Measurements from ENCODE around the gene PDGFC.

The PDGFC gene

DNA sequence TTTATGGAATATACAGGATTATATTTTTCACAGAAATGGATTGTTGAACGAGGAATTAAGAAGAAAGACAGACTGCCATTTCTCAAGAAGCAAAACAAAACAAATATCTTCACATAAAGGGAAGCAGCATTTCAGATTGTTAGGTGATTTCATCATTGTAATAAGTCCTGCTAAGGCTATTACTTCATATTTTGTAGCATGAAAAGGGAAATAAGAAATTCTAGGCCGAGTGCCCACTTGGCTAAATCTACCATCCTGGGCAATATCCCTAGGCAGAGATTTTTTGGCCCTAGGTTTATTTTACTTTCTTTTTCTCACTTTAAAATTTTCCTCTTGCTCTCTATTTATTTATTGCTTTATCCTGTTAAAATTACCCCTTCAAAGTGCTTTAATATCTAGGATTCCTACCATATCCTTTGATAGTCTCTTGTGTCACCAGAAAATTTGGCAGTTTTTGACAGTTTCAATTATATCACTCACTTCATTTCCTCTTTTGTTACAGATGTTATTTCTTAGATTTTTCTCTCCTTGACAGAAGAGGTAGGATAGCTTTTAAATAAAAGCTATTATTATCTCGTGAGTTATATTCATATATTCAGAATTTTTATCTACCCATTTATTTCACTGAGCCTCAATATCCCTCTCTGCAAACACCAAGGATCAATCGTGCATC is 142.3 kb downstream of the PDGFC start:
- no peak for DNase-seq (ENCODE audit: low spot score)

DNA sequence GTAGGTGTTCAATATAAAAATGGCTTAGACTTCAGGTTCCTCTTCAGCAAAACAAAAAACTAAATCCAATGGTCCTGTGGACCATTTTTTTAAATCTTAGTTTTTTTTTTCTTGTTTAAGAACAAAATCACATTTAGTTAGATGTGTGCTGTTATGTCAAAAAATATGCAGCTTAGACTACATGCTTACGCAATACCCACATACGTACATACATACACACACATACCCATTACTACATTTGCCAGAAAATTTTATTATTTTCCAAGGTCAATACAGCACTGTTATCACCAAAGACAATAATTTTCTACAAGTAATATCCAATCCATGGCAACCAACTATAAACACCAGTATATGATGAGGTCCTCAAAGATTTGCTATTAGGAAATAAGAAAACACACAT is 144.1 kb downstream of the PDGFC start:
- no peak for DNase-seq (ENCODE audit: low spot score)

DNA sequence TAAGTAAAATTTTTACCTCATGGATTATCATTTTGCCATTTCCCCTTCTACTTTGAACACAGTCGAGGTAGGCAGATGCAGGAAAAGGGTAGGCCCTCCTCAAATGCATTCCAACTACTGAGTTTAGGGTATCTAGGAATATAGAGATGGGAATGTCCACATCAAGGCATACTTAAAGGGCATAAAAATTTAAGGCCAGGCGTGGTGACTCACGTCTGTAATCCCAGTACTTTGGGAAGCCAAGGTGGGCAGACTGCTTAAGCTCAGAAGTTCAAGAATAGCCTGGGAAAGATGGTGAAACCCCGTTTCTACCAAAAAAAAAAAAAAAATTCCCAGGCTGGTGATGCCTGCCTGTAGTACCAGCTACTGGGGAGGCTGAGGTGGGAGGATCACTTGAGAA is 146.5 kb downstream of the PDGFC start:
- DNase-seq (ENCODE audit: low spot score), result no peak

DNA sequence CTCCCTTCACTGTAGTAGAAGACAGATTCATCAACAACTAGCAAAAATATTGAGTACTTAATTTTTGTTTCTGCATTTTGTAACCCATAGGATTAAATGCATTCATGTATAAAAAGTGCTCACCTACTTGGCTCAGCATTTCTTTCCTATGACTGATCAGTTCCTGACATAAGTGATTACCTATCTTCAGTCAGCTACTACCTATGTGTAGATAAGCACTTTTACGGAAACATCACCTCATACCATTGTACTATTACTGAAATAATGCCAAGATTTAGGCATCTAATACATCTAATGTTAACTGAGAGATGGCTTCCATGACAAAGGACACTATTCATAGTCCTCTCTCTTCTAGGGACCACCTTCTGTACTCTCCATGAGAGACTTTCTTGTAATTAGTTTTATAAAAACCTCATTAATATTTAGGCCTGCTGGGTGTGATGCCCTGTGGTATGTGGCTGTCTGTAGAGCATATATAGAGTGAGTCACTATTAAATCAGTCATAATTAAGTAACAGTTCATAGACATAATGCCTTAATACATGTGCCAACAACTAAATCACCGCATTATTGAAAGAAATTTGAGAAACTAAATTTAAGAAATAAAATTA is 147.0 kb downstream of the PDGFC start:
- DNase-seq (ENCODE audit: low spot score), result no peak

DNA sequence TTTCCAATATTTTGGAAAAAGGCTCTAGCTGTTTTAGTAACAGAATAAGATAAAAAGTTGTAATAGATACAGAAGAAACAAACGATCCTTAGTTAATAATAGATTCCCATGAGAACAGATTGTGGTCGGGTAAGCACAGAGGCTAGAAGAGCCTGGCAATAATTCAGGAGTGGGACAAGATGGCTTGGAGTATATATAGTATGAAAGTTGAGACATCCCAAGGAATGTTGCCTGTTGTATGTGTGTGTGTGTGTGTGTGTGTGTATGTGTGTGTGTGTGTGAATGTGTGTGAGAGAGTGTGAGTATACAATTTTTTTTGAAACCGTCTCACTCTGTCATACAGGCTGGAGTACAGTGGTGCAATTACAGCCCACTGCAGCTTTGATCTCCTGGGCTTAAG is 150.7 kb downstream of the PDGFC start:
- no peak for DNase-seq (ENCODE audit: low spot score)

DNA sequence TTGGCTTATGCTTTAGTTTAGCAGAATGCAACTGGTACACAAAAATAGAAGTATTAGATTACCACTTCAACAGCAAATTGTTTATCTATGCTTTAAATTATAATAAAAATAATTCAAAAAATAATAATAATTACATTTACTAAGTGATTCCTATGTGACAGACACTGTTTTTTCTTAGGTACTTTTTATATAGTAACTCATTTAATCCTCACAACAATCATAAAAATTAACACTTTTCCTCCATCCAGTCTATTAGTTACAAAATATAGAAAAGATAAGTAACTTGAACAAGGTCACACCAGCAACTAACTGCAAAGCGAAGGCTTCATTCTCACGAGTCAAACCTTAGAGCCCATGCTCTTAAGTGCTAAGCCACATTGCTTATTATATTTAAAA is 155.2 kb downstream of the PDGFC start:
- no peak for DNase-seq (ENCODE audit: low spot score)

DNA sequence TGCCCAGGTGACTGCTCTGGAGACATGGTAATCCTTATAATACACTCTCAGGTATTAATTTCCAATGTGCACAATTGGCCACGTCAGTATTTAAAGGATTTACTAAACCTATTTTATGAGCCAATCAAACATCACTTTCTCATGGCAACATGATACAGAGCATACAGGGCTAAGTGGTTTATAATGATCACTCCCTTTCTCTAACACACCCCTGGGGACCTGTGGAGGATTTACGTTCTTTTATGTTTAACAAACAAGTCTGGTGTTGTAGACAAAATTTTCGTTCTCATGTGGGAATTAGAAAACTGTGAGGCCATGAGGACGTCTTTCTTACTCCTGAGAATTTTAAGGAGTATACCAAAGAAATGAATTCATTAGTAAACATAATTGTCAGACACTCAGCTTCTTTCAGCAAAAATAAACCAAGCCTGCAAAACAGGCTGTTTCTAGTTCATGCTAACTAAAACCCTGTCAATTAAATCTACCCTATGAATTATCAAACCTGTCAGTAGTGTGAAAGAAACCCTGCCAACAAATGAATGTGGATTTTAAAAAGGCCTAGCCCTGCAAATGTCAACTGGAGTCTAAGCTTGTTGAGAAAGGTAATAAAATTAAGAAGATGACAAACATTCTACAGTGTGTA is 155.8 kb downstream of the PDGFC start:
- no peak for DNase-seq (ENCODE audit: low spot score)

DNA sequence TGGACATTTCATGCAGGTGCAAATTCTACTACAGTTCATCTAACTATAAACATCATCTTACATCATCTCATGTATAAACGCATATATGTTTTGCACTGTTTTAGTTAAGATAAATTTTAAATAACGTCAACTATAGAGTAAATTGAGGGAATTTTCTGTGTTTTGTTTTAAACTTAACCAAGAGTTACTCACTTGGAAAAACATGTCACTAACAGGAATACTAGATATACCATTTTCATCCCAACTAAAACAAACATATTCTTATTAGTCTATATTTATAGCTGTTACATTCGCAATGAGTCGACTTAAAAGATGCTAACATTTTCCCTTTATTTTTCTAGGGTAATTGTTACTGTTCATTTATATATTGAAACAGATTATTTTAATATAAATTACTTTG is 159.6 kb downstream of the PDGFC start:
- DNase-seq (ENCODE audit: low spot score), result no peak

DNA sequence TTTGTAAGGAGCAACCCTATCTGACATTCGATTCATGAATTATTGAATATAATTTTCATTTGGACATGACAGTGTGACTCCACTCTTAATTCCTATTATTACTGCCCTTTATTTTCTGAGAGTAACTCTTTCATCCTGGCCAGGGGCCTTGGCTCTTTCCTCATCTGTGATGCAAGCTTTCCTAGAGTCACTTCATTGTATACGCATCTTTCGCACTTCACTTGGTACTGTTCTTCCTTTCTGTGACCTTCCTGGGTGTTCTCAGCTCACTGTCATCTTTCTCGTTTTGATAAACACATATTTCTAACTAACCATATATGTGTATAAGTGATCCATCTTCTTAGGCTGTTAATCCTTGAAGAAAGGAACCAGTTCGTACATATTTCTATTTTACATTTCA is 160.3 kb downstream of the PDGFC start:
- DNase-seq (ENCODE audit: low spot score), result no peak

DNA sequence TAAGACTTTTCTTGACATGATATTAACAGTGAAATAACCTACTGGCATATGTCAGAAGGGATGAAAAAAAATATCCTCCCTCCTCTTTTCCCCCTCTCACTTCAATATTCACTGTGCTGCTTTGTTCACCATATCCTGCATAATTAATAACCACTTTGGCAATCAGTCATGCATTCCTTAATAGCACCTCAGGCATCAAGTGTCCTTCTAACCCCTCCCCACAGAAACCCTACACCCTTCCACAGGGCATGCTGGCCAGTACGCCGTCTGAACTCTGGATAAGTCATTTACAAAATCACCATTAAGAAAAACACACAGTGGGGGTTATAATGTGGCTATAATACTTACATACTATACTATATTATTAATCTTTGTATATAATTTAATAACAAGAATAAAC is 165.9 kb downstream of the PDGFC start:
- DNase-seq (ENCODE audit: low spot score), result no peak

DNA sequence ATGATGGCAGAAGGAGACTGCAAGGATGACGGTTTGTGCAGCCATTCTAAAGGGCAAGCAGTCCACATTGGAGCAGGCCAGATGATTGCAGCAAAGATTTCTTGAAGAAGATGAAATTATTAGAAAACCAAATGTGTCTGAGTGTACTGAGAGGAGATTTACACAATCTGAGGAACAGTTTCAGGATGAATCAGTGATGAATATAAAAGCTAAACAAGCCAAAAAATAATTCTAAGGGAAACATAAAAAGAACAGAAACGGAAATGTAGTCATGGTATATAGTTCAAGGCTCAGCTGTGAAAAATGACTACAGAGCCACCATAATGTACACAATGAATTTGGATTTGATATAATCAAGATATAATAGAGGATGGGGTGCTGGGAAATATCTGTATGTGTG is 168.5 kb downstream of the PDGFC start:
- DNase-seq (ENCODE audit: low spot score), result no peak

DNA sequence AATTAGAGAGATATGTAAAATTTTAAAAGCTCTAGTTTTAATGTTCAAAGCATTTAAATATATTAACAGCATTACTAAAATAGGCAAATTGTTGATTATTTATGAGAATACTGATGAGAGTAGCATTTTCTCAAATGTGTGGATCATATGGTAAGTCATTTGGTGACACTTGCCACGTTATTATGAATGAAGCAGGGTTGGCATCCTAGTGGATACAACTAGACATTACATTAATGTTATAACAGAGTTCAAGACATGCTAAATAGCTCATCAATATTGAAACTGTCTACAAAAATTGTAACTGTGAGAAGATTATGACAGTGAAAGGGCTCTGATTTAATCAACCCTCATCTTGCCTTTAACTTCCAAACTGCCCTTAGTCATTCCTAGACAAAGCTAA is 171.1 kb downstream of the PDGFC start:
- DNase-seq (ENCODE audit: low spot score), result no peak

DNA sequence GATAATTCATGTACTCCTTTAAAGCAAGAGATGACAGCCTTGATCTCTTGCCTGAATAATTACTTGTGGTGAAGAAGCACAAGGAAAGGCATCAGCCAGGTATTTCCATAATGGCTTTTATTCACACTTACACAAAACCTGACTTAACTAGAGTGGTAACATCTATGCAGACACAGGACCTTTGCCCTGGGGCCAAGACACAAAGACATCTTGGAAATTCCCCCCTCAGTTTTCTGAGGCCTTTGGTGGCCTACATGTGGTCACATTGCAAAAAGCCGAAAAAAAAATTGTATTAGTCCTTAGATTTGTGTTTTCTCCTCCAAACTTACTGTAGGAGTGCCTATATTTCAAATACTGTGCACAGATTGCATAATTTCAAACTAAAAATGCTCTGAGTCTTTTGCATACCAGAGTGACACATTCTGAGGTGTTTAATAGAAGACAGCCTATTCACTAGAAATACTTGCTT is 172.4 kb downstream of the PDGFC start:
- DNase-seq (ENCODE audit: low spot score), result no peak

DNA sequence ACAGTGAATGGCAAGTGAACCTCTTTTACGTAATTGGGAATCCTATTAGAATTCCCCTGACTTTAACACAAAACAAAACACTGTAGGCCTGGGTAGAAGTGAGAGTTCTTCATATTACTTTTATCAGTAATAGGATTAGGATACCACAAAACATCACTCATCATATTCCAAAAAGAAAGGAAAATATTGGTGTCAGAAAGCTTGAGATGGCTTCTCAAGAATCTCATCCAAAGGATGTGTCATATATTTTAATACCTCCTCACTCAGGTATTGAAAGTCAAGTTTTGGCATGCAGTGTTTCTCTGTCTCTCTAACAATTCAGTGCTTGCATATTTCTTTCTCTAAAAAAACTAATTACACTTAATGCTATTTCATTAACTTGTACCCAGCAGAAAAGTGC is 173.2 kb downstream of the PDGFC start:
- no peak for DNase-seq (ENCODE audit: low spot score)

DNA sequence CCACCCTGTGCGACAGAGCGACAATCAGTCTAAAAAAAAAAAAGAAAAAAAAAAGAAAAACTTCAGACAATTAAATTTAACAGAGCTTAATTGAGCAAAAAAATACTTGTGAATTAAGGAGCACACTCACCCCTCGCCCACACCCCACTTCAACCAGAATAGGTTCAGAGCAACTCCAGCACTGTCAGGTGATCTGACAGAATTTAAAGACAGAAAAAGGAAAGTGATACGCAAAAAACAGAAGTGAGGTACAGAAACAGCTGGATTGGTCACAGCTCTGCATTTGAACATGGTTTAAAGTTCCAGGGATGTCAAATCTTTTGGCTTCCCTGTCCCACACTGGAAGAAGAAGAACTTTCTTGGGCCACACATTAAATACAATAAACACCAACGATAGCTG is 174.4 kb downstream of the PDGFC start:
- no peak for DNase-seq (ENCODE audit: low spot score)

DNA sequence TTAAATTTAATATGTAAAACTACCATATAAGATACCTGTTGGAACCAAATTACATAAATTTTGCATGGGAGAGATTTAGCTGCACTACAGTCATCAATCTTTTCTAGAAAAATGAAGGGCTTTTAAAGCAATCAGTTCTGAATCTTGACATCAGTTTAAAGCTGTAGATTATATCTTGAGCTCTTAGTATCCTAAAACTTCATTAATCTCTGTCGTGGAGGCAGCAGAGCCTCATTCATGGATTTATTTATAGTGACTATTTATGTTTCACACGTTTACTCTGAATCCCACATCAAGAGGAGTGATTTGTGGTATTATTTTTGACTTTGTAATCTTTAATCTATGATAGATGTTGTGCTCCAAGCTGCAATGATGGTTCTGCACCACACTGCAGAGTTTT is 175.9 kb downstream of the PDGFC start:
- DNase-seq (ENCODE audit: low spot score), result no peak

DNA sequence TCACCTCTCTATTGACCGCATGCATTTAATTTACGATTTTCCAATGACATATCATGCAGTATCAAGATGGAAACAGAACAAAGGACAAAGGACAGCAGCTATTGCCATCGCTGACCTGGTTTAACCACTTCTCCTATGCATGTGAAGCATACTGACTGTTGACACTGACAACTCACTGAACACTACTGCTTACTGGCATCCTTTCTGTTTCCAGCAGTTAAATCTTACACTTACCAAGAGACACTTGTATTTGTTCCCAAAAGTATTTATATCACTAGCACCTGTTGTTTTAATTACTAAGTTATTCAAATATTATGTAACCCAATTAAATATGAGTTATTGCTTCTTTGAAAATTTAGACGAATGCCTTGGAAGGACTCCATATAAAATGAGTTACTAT is 176.7 kb downstream of the PDGFC start:
- no peak for DNase-seq (ENCODE audit: low spot score)

DNA sequence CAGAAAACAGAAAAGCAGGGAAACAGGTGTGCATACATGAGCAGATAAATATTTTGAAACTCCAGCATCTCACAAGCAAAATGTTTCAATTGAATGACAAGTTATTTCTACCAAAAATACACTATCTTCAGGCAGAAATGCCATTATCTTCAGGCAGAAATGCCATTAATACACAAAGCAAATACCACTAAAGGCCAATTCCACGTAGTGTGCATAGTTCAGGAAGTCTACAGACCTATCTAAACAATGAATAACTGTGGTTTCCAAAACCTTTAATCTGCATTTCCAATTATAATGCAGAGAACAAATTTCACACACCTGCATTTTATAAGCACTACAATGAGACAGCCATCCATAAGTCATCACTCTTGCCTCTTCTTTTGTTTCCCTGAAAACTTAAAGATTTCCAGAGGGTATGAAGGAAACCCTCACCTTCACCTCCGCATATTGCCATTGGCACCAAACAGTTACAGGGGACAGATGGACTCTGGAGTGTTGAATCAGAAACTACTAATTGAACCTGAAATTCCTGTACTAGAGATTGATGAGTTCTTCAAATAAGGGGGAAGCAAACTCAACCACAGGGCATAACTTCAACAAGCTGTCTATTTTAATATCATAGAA is 179.0 kb downstream of the PDGFC start:
- no peak for DNase-seq (ENCODE audit: low spot score)

DNA sequence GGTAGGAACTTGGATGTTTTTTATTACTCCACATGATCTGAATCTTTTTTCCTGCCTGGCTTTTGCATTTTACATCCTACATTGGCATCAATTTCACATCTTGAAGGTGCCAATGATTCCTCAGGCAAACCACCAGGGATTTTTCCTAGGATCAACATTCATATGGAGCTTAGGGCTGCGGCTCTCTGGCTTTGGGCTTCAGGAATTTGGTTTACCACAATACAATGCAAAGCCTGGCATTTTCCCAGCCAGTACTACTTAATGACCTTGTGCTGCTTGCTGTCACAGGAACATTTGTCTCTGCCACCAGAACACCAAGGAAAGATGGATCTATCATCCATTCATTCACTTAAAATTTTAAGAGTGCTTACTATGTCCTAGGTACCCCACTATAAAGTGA is 180.7 kb downstream of the PDGFC start:
- DNase-seq (ENCODE audit: low spot score), result no peak

DNA sequence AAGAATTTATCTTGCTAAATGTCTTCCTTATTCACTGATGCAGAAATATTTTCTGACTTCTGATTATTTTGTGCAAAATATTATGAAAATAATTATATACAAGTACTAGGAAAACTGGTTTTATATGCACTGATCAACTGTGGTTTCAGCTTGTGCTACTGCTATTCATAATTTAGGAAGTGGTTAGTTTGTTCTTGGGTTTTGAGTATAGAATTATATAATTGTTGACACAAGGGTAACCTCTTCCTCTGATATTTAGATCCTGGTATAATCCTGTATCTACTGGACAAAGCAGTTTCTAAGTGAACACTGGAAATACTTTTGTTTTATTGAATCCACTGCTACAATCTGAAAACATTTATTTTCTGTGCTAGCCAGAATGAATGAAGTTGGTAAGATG is 182.8 kb downstream of the PDGFC start:
- no peak for DNase-seq (ENCODE audit: low spot score)

DNA sequence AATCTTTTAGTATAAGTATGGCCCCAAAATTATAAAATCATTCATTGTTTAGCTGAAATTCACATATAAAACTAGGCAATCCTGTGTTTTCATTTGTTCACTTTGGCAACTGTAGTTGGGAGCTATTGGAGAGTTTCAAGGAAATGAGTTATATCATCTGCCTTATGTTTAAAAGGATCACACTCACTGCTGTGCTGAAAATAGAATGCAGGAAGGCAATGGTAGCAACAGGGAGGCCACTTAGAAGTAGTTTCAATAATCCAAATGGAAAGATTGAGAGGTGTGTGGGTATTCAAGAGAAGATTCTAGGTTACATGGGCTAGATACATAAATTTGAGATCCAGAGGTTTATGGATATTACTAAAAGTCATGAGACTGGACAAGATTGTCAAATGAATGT is 184.9 kb downstream of the PDGFC start:
- no peak for DNase-seq (ENCODE audit: low spot score)

DNA sequence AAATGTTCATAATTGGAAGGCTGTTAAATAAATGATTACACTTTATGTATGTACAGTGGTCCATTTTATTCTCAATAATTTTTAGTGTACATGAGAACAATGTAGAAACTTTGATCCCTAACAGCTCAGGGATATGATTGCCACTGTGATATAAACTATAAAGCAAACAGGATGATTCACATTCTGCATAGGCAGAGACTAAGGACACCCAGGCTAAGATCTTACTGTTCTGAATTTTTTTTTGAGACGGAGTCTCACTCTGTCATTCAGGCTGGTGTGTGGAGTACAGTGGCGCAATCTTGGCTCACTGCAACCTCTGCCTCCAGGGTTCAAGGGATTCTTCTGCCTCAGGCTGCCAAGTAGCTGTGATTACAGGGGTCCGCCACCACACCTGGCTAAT is 186.6 kb downstream of the PDGFC start:
- DNase-seq (ENCODE audit: low spot score), result no peak

DNA sequence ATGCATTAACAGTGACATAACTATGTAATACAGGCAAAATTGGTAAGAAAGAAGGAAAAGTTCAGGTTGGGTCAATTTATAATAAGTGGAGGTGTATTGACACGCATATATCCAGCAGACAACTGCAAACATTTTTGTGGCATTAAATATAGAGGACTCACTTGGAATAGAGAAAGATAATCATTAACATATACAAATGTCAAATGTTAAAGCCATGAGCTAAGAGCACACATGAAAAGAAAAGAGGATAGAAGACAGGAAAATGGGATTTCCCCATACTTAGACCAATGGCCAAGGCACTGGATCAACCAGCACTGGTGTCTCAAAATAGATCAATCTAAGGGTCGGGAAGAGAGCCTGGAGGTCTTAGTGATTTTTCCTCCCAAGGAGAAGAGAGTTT is 187.6 kb downstream of the PDGFC start:
- DNase-seq (ENCODE audit: low spot score), result no peak
